ENCODE results near the gene ABCB6.
A peak's percentile ranks its signal among the peaks of the same experiment; 100 is the strongest.
"Not testable (repeated sequence)": the region's sequence is repeated elsewhere in the genome, so short reads cannot be mapped to it uniquely, and the experiment has no call there.

The ABCB6 gene

GRCh38 chr2:219218732-219219701, at the start of gene ABCB6:
Gene ABCB6 (minus strand): TSS chr2:219218958. CDS start chr2:219218673, 285 bp downstream.
- peak; percentile 79 for DNase-seq

GRCh38 chr2:219268294-219268693, 49.5 kb upstream of the ABCB6 start:
- DNase-seq: no peak

GRCh38 chr2:219266886-219267285, 48.1 kb upstream of the ABCB6 start:
- no peak for DNase-seq

- no peak for DNase-seq
Observed at GRCh38 chr2:219266232-219266631, 47.5 kb upstream of the ABCB6 start.

- DNase-seq: no peak
Observed at GRCh38 chr2:219261024-219261855, 42.5 kb upstream of the ABCB6 start.

GRCh38 chr2:219258942-219259341, 40.2 kb upstream of the ABCB6 start:
- not testable (repeated sequence) for DNase-seq

GRCh38 chr2:219254590-219255201, 35.9 kb upstream of the ABCB6 start:
- DNase-seq: no peak

- peak; percentile 89 for DNase-seq
Observed at GRCh38 chr2:219253753-219254589, 35.2 kb upstream of the ABCB6 start, which contains the start of gene TUBA4A. Gene TUBA4A (minus strand): TSS chr2:219253918. CDS start chr2:219253858, 60 bp downstream.

GRCh38 chr2:219252900-219253752, 34.4 kb upstream of the ABCB6 start, which contains the start of gene TUBA4B:
Gene TUBA4B (plus strand): TSS chr2:219253243. CDS start chr2:219253408, 165 bp downstream.
- DNase-seq: no peak

- no peak for DNase-seq
Observed at GRCh38 chr2:219252570-219252899, 33.8 kb upstream of the ABCB6 start.

- DNase-seq: no peak
Observed at GRCh38 chr2:219252084-219252483, 33.3 kb upstream of the ABCB6 start.

GRCh38 chr2:219251656-219252055, 32.9 kb upstream of the ABCB6 start:
- no peak for DNase-seq

GRCh38 chr2:219250049-219250781, 31.5 kb upstream of the ABCB6 start:
- no peak for DNase-seq

GRCh38 chr2:219249203-219249980, 30.6 kb upstream of the ABCB6 start:
- no peak for DNase-seq

- DNase-seq: no peak
Observed at GRCh38 chr2:219248845-219249202, 30.1 kb upstream of the ABCB6 start.

GRCh38 chr2:219247678-219248642, 29.2 kb upstream of the ABCB6 start:
- DNase-seq: no peak

- DNase-seq: no peak
Observed at GRCh38 chr2:219246559-219246958, 27.8 kb upstream of the ABCB6 start.

GRCh38 chr2:219245899-219246230, 27.1 kb upstream of the ABCB6 start:
- no peak for DNase-seq

All from activated CD4-positive, alpha-beta T cell treated with anti-CD3 and anti-CD28 coated beads for 1 hour (primary cell).